ENCODE data around the gene PCCA.
A peak's percentile ranks its signal among the peaks of the same experiment; 100 is the strongest.
"Not testable (repeated sequence)": the region's sequence is repeated elsewhere in the genome, so short reads cannot be mapped to it uniquely, and the experiment has no call there.

The PCCA gene

DNA sequence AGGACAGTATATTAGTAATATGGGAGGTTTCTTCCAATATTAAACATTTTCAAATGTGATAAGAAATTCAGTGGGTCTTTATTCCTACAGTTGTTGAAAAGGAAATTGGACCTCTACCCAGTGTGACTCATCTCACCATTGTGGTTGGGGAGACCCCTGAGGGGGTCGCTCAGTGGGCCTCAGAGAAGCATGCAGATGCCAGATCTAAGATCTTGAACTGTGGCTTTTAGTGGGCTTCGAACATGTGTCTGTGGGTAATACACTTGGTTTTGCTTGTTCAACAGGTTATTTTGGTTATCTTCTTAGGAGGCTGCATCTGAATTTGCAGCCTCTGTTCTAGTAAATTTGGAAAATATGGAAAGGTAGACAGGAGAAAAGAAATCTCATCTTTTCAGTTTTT, 132.3 kb downstream of the PCCA start:
- H3K4me1 ChIP-seq (ENCODE audit: insufficient read depth, low read length), result peaks cover 7% of the 10 kb centered on the region
- H3K9me3 ChIP-seq (ENCODE audit: insufficient read depth, low read length, severe bottlenecking), result no peaks in the 10 kb centered on the region
- no peak overlapping the region for H3K27ac ChIP-seq (ENCODE audit: low read length)
- no peak overlapping the region for H3K4me3 ChIP-seq (ENCODE audit: low read depth in 1 of 2, low read length in 2 of 2)
- H3K4me2 ChIP-seq (ENCODE audit: insufficient read depth, low read length), result no peak overlapping the region
- no peaks in the 10 kb centered on the region for H3K27me3 ChIP-seq (ENCODE audit: insufficient read depth, low read length, poor library complexity)
- H3K9ac ChIP-seq (ENCODE audit: low read depth, low read length), result no peak overlapping the region
- no peak overlapping the region for H2AFZ ChIP-seq (ENCODE audit: low read depth, low read length)
- H3K36me3 ChIP-seq (ENCODE audit: insufficient read depth, low read length), result no peaks in the 10 kb centered on the region
- no peaks in the 10 kb centered on the region for H3K79me2 ChIP-seq (ENCODE audit: insufficient read depth, low read length)
- TF ChIP-seq EZH2 (IDR thresholded peaks at IDR 0.05; ENCODE audit: borderline replicate concordance, low read depth, low read length, severe bottlenecking), result no peak
- TF ChIP-seq, protein P1, sequence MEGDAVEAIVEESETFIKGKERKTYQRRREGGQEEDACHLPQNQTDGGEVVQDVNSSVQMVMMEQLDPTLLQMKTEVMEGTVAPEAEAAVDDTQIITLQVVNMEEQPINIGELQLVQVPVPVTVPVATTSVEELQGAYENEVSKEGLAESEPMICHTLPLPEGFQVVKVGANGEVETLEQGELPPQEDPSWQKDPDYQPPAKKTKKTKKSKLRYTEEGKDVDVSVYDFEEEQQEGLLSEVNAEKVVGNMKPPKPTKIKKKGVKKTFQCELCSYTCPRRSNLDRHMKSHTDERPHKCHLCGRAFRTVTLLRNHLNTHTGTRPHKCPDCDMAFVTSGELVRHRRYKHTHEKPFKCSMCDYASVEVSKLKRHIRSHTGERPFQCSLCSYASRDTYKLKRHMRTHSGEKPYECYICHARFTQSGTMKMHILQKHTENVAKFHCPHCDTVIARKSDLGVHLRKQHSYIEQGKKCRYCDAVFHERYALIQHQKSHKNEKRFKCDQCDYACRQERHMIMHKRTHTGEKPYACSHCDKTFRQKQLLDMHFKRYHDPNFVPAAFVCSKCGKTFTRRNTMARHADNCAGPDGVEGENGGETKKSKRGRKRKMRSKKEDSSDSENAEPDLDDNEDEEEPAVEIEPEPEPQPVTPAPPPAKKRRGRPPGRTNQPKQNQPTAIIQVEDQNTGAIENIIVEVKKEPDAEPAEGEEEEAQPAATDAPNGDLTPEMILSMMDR (IDR thresholded peaks at IDR 0.05; ENCODE audit: borderline replicate concordance, extremely low read depth, low read length, poor library complexity, severe bottlenecking), result no peak
- H4K20me1 ChIP-seq (ENCODE audit: insufficient read depth, low read length), result no peaks in the 10 kb centered on the region
- ATAC-seq (ENCODE audit: insufficient read depth, low read depth) (peak; percentile 93), DNase-seq (peak; percentile 52)

DNA sequence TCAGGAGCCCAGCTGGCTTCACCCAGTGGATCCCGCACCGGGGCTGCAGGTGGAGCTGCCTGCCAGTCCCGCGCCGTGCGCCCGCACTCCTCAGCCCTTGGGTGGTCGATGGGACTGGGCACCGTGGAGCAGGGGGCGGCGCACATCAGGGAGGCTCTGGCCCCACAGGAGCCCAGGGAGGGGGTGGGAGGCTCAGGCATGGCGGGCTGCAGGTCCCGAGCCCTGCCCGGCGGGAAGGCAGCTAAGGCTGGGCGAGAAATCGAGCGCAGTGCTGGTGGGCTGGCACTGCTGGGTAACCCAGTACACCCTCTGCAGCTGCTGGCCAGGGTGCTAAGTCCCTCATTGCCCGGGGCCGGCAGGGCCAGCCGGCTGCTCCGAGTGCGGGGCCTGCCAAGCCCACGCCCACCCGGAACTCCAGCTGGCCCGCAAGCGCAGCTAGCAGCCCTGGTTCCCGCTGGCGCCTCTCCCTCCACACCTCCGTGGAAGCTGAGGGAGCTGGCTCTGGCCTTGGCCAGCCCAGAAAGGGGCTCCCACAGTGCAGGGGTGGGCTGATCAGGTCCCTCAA, 135.2 kb downstream of the PCCA start:
- H3K9me3 ChIP-seq (ENCODE audit: insufficient read depth, low read length, severe bottlenecking); H2AFZ ChIP-seq (ENCODE audit: low read depth, low read length); ATAC-seq (ENCODE audit: insufficient read depth, low read depth); H3K4me2 ChIP-seq (ENCODE audit: insufficient read depth, low read length); H3K4me1 ChIP-seq (ENCODE audit: insufficient read depth, low read length); H3K9ac ChIP-seq (ENCODE audit: low read depth, low read length); H3K27ac ChIP-seq (ENCODE audit: low read length); H3K36me3 ChIP-seq (ENCODE audit: insufficient read depth, low read length); H4K20me1 ChIP-seq (ENCODE audit: insufficient read depth, low read length); H3K79me2 ChIP-seq (ENCODE audit: insufficient read depth, low read length); H3K27me3 ChIP-seq (ENCODE audit: insufficient read depth, low read length, poor library complexity); H3K4me3 ChIP-seq (ENCODE audit: low read depth in 1 of 2, low read length in 2 of 2); DNase-seq: not testable (repeated sequence)

DNA sequence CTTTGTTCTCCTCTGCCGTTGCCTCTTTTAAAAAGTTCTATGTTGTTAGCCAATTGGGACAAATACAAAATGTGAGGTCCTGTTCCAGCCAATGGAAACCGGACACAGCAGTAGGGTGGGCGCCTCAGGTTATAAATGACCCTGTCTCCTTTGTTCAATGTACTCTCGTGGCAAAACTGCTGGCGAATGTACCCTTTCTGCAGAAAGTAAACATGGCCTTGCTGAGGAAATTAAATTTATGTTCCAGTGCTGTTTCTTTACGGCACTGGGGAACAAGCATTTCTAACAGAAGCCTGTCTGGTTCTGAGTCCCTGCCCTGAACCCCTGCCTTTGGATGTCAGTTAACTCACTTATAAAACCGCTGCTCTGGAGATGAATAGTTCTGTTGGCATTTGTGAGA, 140.7 kb downstream of the PCCA start:
- H3K4me3 ChIP-seq (ENCODE audit: low read depth in 1 of 2, low read length in 2 of 2), result no peak overlapping the region
- no peak for TF ChIP-seq EZH2 (IDR thresholded peaks at IDR 0.05; ENCODE audit: borderline replicate concordance, low read depth, low read length, severe bottlenecking)
- TF ChIP-seq, protein P1 (IDR thresholded peaks at IDR 0.05; ENCODE audit: borderline replicate concordance, extremely low read depth, low read length, poor library complexity, severe bottlenecking), result no peak
- DNase-seq (no peak), ATAC-seq (ENCODE audit: insufficient read depth, low read depth) (no peak)
- no peaks in the 10 kb centered on the region for H4K20me1 ChIP-seq (ENCODE audit: insufficient read depth, low read length)
- H3K9me3 ChIP-seq (ENCODE audit: insufficient read depth, low read length, severe bottlenecking), result no peaks in the 10 kb centered on the region
- no peaks in the 10 kb centered on the region for H3K36me3 ChIP-seq (ENCODE audit: insufficient read depth, low read length)
- H3K4me2 ChIP-seq (ENCODE audit: insufficient read depth, low read length), result no peak overlapping the region
- H3K27me3 ChIP-seq (ENCODE audit: insufficient read depth, low read length, poor library complexity), result no peaks in the 10 kb centered on the region
- H3K4me1 ChIP-seq (ENCODE audit: insufficient read depth, low read length), result no peaks in the 10 kb centered on the region
- H2AFZ ChIP-seq (ENCODE audit: low read depth, low read length), result no peak overlapping the region
- H3K9ac ChIP-seq (ENCODE audit: low read depth, low read length), result no peak overlapping the region
- no peak overlapping the region for H3K27ac ChIP-seq (ENCODE audit: low read length)
- no peaks in the 10 kb centered on the region for H3K79me2 ChIP-seq (ENCODE audit: insufficient read depth, low read length)

DNA sequence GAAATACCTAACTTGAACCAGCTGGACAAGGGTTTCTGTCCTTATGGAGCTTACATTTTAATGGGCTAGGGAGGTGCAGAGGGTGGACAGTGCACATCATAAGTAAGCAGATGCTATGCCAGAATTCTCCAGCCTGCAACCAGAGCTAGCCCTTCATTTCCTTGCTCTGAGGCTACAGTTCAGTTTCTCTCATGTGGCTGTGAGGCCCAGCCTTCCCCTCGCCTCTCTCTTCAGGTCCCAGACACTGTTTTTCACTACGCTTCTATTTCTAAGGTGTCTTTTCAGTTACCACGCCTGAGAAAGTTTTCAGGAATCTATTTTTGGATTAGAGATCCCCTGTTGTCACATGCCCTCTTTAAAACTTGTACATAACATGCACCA, 141.9 kb downstream of the PCCA start:
- no peak overlapping the region for H3K4me3 ChIP-seq (ENCODE audit: low read depth in 1 of 2, low read length in 2 of 2)
- DNase-seq (no peak), ATAC-seq (ENCODE audit: insufficient read depth, low read depth) (no peak)
- no peak overlapping the region for H3K9ac ChIP-seq (ENCODE audit: low read depth, low read length)
- H3K79me2 ChIP-seq (ENCODE audit: insufficient read depth, low read length), result no peaks in the 10 kb centered on the region
- no peak for TF ChIP-seq EZH2 (IDR thresholded peaks at IDR 0.05; ENCODE audit: borderline replicate concordance, low read depth, low read length, severe bottlenecking)
- TF ChIP-seq, protein P1 (IDR thresholded peaks at IDR 0.05; ENCODE audit: borderline replicate concordance, extremely low read depth, low read length, poor library complexity, severe bottlenecking), result no peak
- H3K27me3 ChIP-seq (ENCODE audit: insufficient read depth, low read length, poor library complexity), result no peaks in the 10 kb centered on the region
- H3K36me3 ChIP-seq (ENCODE audit: insufficient read depth, low read length), result no peaks in the 10 kb centered on the region
- no peak overlapping the region for H3K4me2 ChIP-seq (ENCODE audit: insufficient read depth, low read length)
- no peak overlapping the region for H3K27ac ChIP-seq (ENCODE audit: low read length)
- H3K4me1 ChIP-seq (ENCODE audit: insufficient read depth, low read length), result no peaks in the 10 kb centered on the region; the same call in 1 of the 2 replicates
- H2AFZ ChIP-seq (ENCODE audit: low read depth, low read length), result no peak overlapping the region
- no peaks in the 10 kb centered on the region for H3K9me3 ChIP-seq (ENCODE audit: insufficient read depth, low read length, severe bottlenecking)
- H4K20me1 ChIP-seq (ENCODE audit: insufficient read depth, low read length), result no peaks in the 10 kb centered on the region

Data from DND-41 (cell line).